BJ (cell line): ENCODE results near the gene PRR5L. TPM values are rescaled to one million over a fixed set of nuclear protein-coding genes. Genes with fewer than 3 reads are reported as not detected.

ENCODE experiments used
- CTCF ChIA-PET: fragments of 350-600 bp; formaldehyde crosslinking; extraction: SDS; loops from one replicate; lab custom pipeline; 2021; ENCODE audit warnings: antibody characterized with exemption, inconsistent platforms; lab: Yijun Ruan, JAX
- POLR2A ChIA-PET: fragments of 300-600 bp; sonication (Branson Sonifier 250); formaldehyde crosslinking; extraction: SDS; loops from one replicate; lab custom pipeline; 2021; ENCODE audit warnings: antibody characterized with exemption; lab: Charles Lee
- DNase-seq: peaks from one replicate; pipeline ENCODE4 v3.0.0-alpha.2; 2011; ENCODE audit warnings: low read depth
- H3K27me3 ChIP-seq: 2 replicates; pipeline ENCODE4 v1.6.0; 2011; ENCODE audit warnings: low read length; ENCODE audit not compliant: control insufficient read depth, insufficient read depth
- H3K36me3 ChIP-seq: 2 replicates; pipeline ENCODE4 v1.5.1; 2011; ENCODE audit warnings: low read length; ENCODE audit not compliant: control insufficient read depth, insufficient read depth
- H3K4me3 ChIP-seq: 2 replicates; pipeline ENCODE4 v1.5.1; 2011; ENCODE audit warnings: low read depth, mild to moderate bottlenecking, control low read depth, low read length
- polyA plus RNA-seq: library from polyadenylated mRNA; depleted of rRNA; stranded (reverse); fragments of >200 nt; gene quantifications from 2 replicates; pipeline ENCODE4 v1.2.3, GENCODE V29; 2011
- TF ChIP-seq, protein P1 (sequence below): IDR thresholded peaks from 2 replicates; pipeline ENCODE4 v1.5.1; 2011; ENCODE audit warnings: low read depth, mild to moderate bottlenecking, control low read depth, inconsistent platforms, low read length, moderate library complexity; ENCODE audit not compliant: insufficient read depth

PRR5L gene
- polyA plus RNA-seq, 1 experiment, result 13.3 TPM

GRCh38 chr11:36253238-36253637 is 42.9 kb upstream of the PRR5L start:
- Histone ChIP-seq H3K4me3 (no peak overlapping the region), H3K27me3 (peaks cover 5% of the 10 kb centered on the region), H3K36me3 (no peaks in the 10 kb centered on the region)
- no peak for DNase-seq
- TF ChIP-seq, protein P1, sequence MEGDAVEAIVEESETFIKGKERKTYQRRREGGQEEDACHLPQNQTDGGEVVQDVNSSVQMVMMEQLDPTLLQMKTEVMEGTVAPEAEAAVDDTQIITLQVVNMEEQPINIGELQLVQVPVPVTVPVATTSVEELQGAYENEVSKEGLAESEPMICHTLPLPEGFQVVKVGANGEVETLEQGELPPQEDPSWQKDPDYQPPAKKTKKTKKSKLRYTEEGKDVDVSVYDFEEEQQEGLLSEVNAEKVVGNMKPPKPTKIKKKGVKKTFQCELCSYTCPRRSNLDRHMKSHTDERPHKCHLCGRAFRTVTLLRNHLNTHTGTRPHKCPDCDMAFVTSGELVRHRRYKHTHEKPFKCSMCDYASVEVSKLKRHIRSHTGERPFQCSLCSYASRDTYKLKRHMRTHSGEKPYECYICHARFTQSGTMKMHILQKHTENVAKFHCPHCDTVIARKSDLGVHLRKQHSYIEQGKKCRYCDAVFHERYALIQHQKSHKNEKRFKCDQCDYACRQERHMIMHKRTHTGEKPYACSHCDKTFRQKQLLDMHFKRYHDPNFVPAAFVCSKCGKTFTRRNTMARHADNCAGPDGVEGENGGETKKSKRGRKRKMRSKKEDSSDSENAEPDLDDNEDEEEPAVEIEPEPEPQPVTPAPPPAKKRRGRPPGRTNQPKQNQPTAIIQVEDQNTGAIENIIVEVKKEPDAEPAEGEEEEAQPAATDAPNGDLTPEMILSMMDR, result no peak
- ChIA-PET CTCF (interaction anchor here (0.6 to 2.6 kb wide), 2 partner anchors 13 to 117 kb away, joined by 5 to 13 read pairs; no protein-coding TSS in a partner anchor), POLR2A (no interaction called here)

- ChIA-PET POLR2A (no interaction called here), CTCF (interaction anchor here (2.6 kb wide), 1 partner anchor 12 kb away, joined by 13 read pairs; no protein-coding TSS in a partner anchor)
Measured at GRCh38 chr11:36254713-36255112, 41.4 kb upstream of the PRR5L start.

GRCh38 chr11:36257351-36257750 is 38.7 kb upstream of the PRR5L start:
- no peak for DNase-seq
- TF ChIP-seq, protein P1, result no peak
- Histone ChIP-seq H3K36me3 (no peaks in the 10 kb centered on the region), H3K4me3 (no peak overlapping the region), H3K27me3 (peaks cover 3% of the 10 kb centered on the region)
- ChIA-PET CTCF (interaction anchor here (0.8 to 3.5 kb wide), 10 partner anchors 9 to 770 kb away, joined by 3 to 24 read pairs (median 6); no protein-coding TSS in a partner anchor), POLR2A (no interaction called here)

More at GRCh38 chr11:36254713-36255112, 41.4 kb upstream of the PRR5L start:
- Histone ChIP-seq H3K4me3 (no peak overlapping the region), H3K36me3 (no peaks in the 10 kb centered on the region), H3K27me3 (peaks cover 5% of the 10 kb centered on the region)
- TF ChIP-seq, protein P1, result no peak
- DNase-seq, result no peak

GRCh38 chr11:36258730-36259360 is 37.2 kb upstream of the PRR5L start:
- POLR2A ChIA-PET, result interaction anchor here (0.6 kb wide), 1 partner anchor 27 kb away, joined by 3 read pairs; no protein-coding TSS in a partner anchor
- Histone ChIP-seq H3K36me3 (no peaks in the 10 kb centered on the region), H3K27me3 (peaks cover 2% of the 10 kb centered on the region), H3K4me3 (no peak overlapping the region)
- CTCF ChIA-PET, result interaction anchor here (0.6 to 3.5 kb wide), 18 partner anchors 9 to 643 kb away, joined by 3 to 24 read pairs (median 4); no protein-coding TSS in a partner anchor
- DNase-seq, result no peak
- TF ChIP-seq, protein P1, result peak; percentile 78

DNA sequence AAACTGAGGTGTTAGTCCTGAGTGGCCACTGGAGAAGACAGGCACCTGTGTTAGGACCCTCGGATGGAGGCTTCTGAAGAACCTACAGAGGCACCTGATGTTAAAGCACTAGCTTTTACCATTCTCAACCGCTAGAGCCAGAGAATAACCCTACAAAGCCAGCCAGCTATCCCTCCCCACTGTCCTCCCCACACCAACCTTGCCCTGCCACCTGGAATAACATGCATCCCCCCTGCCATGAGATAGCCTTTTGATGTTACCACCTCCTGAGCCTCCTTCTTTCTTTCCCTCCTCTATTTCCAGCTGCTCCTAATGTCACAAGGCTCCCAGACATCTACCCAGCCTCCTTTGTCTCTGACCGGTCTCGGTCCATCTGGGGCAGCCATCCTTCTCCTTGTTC is 35.0 kb upstream of the PRR5L start:
- TF ChIP-seq, protein P1, result no peak
- ChIA-PET POLR2A (no interaction called here), CTCF (interaction anchor here (1.0 to 1.5 kb wide), 6 partner anchors 12 to 642 kb away, joined by 3 to 5 read pairs (median 4); no protein-coding TSS in a partner anchor)
- Histone ChIP-seq H3K4me3 (no peak overlapping the region), H3K27me3 (peaks cover 2% of the 10 kb centered on the region), H3K36me3 (no peaks in the 10 kb centered on the region)
- DNase-seq, result no peak
